ENCODE results near the gene SERPINE3. TPM values are rescaled to one million over a fixed set of nuclear protein-coding genes. Genes with fewer than 3 reads are reported as not detected.

The SERPINE3 gene
- total and polyA plus RNA-seq, 2 of the 4 experiments (the other 2 are of a cell fraction), result not detected

- POLR2A ChIA-PET (ENCODE audit: unreplicated experiment), result no interaction called here
- no peak overlapping the region for H3K4ac ChIP-seq (ENCODE audit: low read depth, low read length)
- no peak for DNase-seq
Observed at GRCh38 chr13:51313619-51314018, 25.9 kb upstream of the SERPINE3 start.

More at GRCh38 chr13:51313619-51314018, 25.9 kb upstream of the SERPINE3 start:
- H3K79me1 ChIP-seq (ENCODE audit: low read depth in 1 of 2, low read length in 2 of 2), result no peaks in the 10 kb centered on the region
- dilution Hi-C loops (cut with HindIII; ENCODE audit: low sequenced_read_pairs, unreplicated experiment), result no loop called here
- no peak overlapping the region for H2AK9ac ChIP-seq (replicated peaks; ENCODE audit: low read depth, low read length, poor library complexity)
- no CpG with 5 or more reads among the region's 1 CpG for WGBS, 2 experiments (ENCODE audit: extremely low coverage in 2 of 2, insufficient read length in 1 of 2)
- no peaks in the 10 kb centered on the region for H3K36me3 ChIP-seq (ENCODE audit: control insufficient read depth, insufficient read depth, low read length)
- no TSS peak for BruUV-seq (replicated peaks)
- H2AK5ac ChIP-seq (ENCODE audit: low read depth, low read length), result no peak overlapping the region
- no peak overlapping the region for H4K8ac ChIP-seq (ENCODE audit: low read depth in 2 of 2, low read length in 2 of 2)
- no peak overlapping the region for H4K91ac ChIP-seq (ENCODE audit: insufficient read depth, low read depth, low read length)
- H2BK5ac ChIP-seq (ENCODE audit: low read depth, low read length, poor library complexity, severe bottlenecking), result no peak overlapping the region
- H2BK20ac ChIP-seq (ENCODE audit: low read depth, low read length), result no peak overlapping the region
- in situ Hi-C loops (cut with MboI; ENCODE audit: low sequenced_read_pairs), result no loop called here
- H3K23ac ChIP-seq (ENCODE audit: low read depth, low read length), result no peak overlapping the region
- peaks cover 2% of the 10 kb centered on the region; the same call in 1 of the 2 replicates for H3K4me1 ChIP-seq (ENCODE audit: control insufficient read depth, insufficient read depth, low read length)
- no peak overlapping the region for H3K18ac ChIP-seq (ENCODE audit: low read depth, low read length)
- peaks cover 10% of the 10 kb centered on the region for H3K27me3 ChIP-seq (ENCODE audit: control insufficient read depth, insufficient read depth, low read length)
- no peak overlapping the region for H3K4me2 ChIP-seq (ENCODE audit: low read depth, low read length)
- intact Hi-C loops (cut with micrococcal nuclease), result no loop called here
- no peak for ATAC-seq (ENCODE audit: low read depth)
- no peak overlapping the region for H2BK120ac ChIP-seq (ENCODE audit: low read depth, low read length)
- TF ChIP-seq RFX5 (IDR thresholded peaks at IDR 0.05; ENCODE audit: low read depth, low read length), result no peak
- TF ChIP-seq NFE2L2 (IDR thresholded peaks at IDR 0.05; ENCODE audit: low read depth, low read length), result no peak
- TF ChIP-seq SMC3 (IDR thresholded peaks at IDR 0.05; ENCODE audit: low read depth, low read length), result no peak
- TF ChIP-seq BHLHE40 (IDR thresholded peaks at IDR 0.05; ENCODE audit: low read depth, low read length), result no peak
- TF ChIP-seq CHD1 (IDR thresholded peaks at IDR 0.05; ENCODE audit: low read depth, low read length), result no peak
- no peak for TF ChIP-seq MXI1 (IDR thresholded peaks at IDR 0.05; ENCODE audit: borderline replicate concordance, low read depth, low read length)
- TF ChIP-seq, protein P1, sequence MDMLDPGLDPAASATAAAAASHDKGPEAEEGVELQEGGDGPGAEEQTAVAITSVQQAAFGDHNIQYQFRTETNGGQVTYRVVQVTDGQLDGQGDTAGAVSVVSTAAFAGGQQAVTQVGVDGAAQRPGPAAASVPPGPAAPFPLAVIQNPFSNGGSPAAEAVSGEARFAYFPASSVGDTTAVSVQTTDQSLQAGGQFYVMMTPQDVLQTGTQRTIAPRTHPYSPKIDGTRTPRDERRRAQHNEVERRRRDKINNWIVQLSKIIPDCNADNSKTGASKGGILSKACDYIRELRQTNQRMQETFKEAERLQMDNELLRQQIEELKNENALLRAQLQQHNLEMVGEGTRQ (IDR thresholded peaks at IDR 0.05; ENCODE audit: low read depth, low read length), result no peak
- no peak for TF ChIP-seq ELK1 (IDR thresholded peaks at IDR 0.05; ENCODE audit: borderline replicate concordance, low read depth, low read length)
- TF ChIP-seq MAFK (IDR thresholded peaks at IDR 0.05; ENCODE audit: low read depth, low read length), result no peak
- TF ChIP-seq FOS (IDR thresholded peaks at IDR 0.05; ENCODE audit: low read depth, low read length), result no peak
- TF ChIP-seq, protein P2, sequence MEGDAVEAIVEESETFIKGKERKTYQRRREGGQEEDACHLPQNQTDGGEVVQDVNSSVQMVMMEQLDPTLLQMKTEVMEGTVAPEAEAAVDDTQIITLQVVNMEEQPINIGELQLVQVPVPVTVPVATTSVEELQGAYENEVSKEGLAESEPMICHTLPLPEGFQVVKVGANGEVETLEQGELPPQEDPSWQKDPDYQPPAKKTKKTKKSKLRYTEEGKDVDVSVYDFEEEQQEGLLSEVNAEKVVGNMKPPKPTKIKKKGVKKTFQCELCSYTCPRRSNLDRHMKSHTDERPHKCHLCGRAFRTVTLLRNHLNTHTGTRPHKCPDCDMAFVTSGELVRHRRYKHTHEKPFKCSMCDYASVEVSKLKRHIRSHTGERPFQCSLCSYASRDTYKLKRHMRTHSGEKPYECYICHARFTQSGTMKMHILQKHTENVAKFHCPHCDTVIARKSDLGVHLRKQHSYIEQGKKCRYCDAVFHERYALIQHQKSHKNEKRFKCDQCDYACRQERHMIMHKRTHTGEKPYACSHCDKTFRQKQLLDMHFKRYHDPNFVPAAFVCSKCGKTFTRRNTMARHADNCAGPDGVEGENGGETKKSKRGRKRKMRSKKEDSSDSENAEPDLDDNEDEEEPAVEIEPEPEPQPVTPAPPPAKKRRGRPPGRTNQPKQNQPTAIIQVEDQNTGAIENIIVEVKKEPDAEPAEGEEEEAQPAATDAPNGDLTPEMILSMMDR (conservative IDR thresholded peaks at IDR 0.05; ENCODE audit: low read depth, low read length), result no peak
- no peak for TF ChIP-seq MAZ (IDR thresholded peaks at IDR 0.05; ENCODE audit: borderline replicate concordance, low read depth, low read length)
- TF ChIP-seq POLR2A (IDR thresholded peaks at IDR 0.05; ENCODE audit: low read depth, low read length), result no peak
- no peaks in the 10 kb centered on the region for H3K9me3 ChIP-seq (ENCODE audit: control insufficient read depth, insufficient read depth, low read length)
- H2AFZ ChIP-seq (replicated peaks; ENCODE audit: low read length, poor library complexity), result no peak overlapping the region
- no peak overlapping the region for H3K27ac ChIP-seq (ENCODE audit: insufficient read depth, low read length)
- no peaks in the 10 kb centered on the region for H3K9me1 ChIP-seq (ENCODE audit: insufficient read depth, low read length)
- no peak overlapping the region for H2BK15ac ChIP-seq (ENCODE audit: low read depth, low read length)
- no peaks in the 10 kb centered on the region for H4K20me1 ChIP-seq (ENCODE audit: insufficient read depth, low read length)
- no peak overlapping the region for H3K9ac ChIP-seq (ENCODE audit: low read depth, low read length)
- CTCF ChIA-PET, result interaction anchor here (1.0 kb wide), 1 partner anchor 9 kb away, joined by 3 read pairs; no protein-coding TSS in a partner anchor
- no peak overlapping the region for H3K56ac ChIP-seq (ENCODE audit: extremely low read depth, insufficient read depth, low read length)
- no peak overlapping the region for H4K5ac ChIP-seq (ENCODE audit: low read depth, low read length)
- no peak overlapping the region for H3K14ac ChIP-seq (replicated peaks; ENCODE audit: low read depth, low read length)
- no peak overlapping the region for H3K4me3 ChIP-seq (ENCODE audit: insufficient read depth, low read depth, low read length)
